Skeletal muscle satellite cell (primary cell): Measurements from ENCODE around the gene SLC22A7. TPM values are rescaled to one million over a fixed set of nuclear protein-coding genes. Genes with fewer than 3 reads are reported as not detected.
"Not testable (repeated sequence)": the region's sequence is repeated elsewhere in the genome, so short reads cannot be mapped to it uniquely, and the experiment has no call there.

Experiments
- H3K27me3 ChIP-seq: 2 replicates; pipeline ENCODE4 v1.7.0; 2013; ENCODE audit warnings: low read length; ENCODE audit not compliant: control insufficient read depth, insufficient read depth
- H3K36me3 ChIP-seq: 2 replicates; pipeline ENCODE4 v1.7.0; 2013; ENCODE audit warnings: mild to moderate bottlenecking, control low read depth, low read length; ENCODE audit not compliant: insufficient read depth
- H3K4me1 ChIP-seq: 2 replicates; pipeline ENCODE4 v1.7.0; 2013; ENCODE audit warnings: low read length; ENCODE audit not compliant: control insufficient read depth, insufficient read depth
- H3K4me2 ChIP-seq: 2 replicates; pipeline ENCODE4 v1.7.0; 2013; ENCODE audit warnings: mild to moderate bottlenecking, low read length
- H3K4me3 ChIP-seq: 2 replicates; pipeline ENCODE4 v1.7.0; 2013; ENCODE audit warnings: low read length
- H3K9ac ChIP-seq: 2 replicates; pipeline ENCODE4 v1.7.0; 2013; ENCODE audit warnings: mild to moderate bottlenecking, low read depth, low read length, moderate library complexity
- H3K9me3 ChIP-seq: replicated peaks from 2 replicates; pipeline ENCODE4 v1.7.0; 2013; ENCODE audit warnings: mild to moderate bottlenecking, control low read depth, low read length
- small RNA-seq: library from RNA; depleted of rRNA; stranded (forward); fragments of <200 nt; gene quantifications from one replicate; pipeline ENCODE3, GENCODE V24; 2012

Gene SLC22A7

DNA sequence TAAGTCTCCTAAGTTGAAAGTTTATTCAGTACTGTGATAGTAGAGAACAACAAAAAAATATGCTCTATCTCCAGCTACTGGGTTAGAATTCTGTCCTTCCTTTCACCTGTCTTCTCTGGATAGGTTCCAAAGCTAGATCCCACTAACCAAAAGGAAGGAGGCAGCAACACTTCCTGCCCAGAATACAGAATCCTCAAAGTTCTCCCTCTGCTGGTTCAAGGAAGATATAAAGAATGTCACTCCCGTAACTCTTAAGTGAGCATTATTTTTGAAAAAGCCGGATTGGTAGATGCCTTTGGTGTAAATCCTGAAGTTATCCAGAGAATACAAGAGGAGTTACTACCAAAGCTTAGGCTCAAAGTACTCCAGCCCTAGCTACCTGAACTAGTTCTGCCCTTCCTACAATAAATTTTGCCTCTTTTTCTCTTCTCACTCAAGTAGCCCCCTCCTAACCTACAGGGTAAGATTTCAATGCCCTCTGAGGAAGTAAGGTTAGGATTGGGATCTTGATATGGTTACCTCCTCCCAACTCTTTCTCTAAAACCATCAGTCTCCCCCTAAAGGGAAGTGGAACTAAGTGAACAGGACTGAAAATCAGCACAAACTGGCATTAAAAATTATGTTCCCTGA is 36.5 kb downstream of the SLC22A7 start:
- Histone ChIP-seq H3K36me3 (peaks cover 26% of the 10 kb centered on the region), H3K9ac (no peak overlapping the region), H3K4me1 (no peaks in the 10 kb centered on the region), H3K27me3 (no peaks in the 10 kb centered on the region), H3K4me2 (no peak overlapping the region), H3K4me3 (no peak overlapping the region), H3K9me3 (no peaks in the 10 kb centered on the region)

DNA sequence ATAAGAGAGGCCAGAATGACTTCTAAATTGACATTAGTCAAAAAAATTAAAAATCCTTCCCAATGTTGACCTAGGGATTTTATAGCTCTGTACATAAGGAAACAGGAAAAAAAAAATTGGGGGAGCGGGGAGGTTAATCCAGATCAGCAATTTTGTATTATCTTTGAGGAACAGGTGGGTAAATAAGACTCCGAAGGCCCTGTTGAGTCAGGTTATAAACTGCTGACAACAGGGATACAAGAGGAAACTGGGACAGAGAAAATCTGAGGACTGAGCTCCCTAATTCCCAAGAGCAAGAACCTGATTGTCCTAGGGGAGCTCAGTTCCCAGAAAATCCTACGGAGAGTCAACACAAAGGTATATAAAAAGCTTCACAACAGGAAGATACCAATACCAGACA is 37.4 kb downstream of the SLC22A7 start:
- H3K36me3 ChIP-seq: peaks cover 34% of the 10 kb centered on the region
- no peak overlapping the region for H3K4me2 ChIP-seq
- no peak overlapping the region for H3K4me3 ChIP-seq
- no peaks in the 10 kb centered on the region for H3K9me3 ChIP-seq
- H3K27me3 ChIP-seq: no peaks in the 10 kb centered on the region
- H3K4me1 ChIP-seq: no peaks in the 10 kb centered on the region
- H3K9ac ChIP-seq: no peak overlapping the region

DNA sequence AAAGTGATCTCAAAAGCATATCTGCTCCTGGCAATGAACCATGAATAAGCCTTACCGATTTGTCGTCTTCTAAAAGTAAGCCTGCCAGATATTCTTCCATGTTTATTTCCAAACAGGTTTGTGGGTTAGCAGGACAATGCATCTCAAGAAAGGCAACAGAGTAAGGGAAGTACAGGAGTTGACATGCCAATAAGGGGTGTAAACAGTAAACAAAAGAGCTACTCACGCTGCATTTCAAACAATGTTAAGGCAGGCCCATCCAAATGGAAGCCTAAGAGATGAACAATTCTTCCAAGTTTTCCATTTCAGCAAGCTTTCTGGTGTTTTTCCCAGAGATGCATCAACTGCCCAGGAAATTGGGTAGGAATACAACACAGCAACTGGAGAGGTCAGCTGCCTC is 38.3 kb downstream of the SLC22A7 start:
- Histone ChIP-seq H3K9ac (no peak overlapping the region), H3K36me3 (peaks cover 43% of the 10 kb centered on the region), H3K27me3 (no peaks in the 10 kb centered on the region), H3K4me2 (no peak overlapping the region), H3K4me3 (no peak overlapping the region), H3K9me3 (no peaks in the 10 kb centered on the region), H3K4me1 (no peaks in the 10 kb centered on the region)

DNA sequence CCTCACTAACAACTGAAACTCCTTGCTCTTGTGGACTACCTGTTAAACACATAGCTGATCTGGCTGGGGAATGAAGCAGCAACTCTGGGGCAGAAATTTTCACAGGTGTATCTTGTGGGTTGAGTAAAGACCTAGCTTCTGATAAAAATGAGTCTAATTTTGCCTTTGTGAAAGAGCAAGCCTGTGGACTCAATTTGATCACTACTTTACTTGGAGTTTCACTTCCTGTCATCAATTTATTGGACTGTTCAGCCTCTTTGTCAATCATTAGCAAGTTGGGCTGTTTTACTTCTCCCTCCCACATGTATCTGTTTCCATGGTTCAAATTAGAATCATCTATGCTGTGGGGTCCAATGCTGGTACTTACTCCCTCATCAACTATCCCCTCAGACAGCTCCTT is 40.2 kb downstream of the SLC22A7 start:
- Histone ChIP-seq H3K36me3 (peaks cover 58% of the 10 kb centered on the region), H3K4me3 (no peak overlapping the region)

DNA sequence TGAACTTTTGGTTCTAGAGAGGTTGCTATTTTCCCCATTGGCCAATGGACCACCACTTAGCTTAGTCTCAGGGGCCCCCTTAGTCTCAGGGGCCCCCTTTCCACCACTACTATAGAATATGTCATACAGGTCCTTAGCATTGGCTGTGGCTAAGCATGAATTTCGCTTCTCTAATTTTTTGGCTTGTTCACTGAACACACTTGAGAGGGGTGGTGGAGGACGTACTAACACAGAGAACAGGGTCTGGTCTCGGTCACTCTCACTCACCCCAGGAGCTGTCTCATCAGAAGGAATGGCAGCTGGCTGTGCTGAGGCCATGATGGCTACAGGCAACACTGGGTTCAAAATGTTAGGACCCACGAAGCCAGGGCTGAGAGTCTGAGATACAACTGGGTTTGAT is 41.1 kb downstream of the SLC22A7 start:
- Histone ChIP-seq H3K27me3 (no peaks in the 10 kb centered on the region), H3K4me2 (no peak overlapping the region), H3K9me3 (no peaks in the 10 kb centered on the region), H3K36me3 (peaks cover 62% of the 10 kb centered on the region), H3K9ac (no peak overlapping the region), H3K4me1 (no peaks in the 10 kb centered on the region), H3K4me3 (no peak overlapping the region)

More for the DNA sequence above, 40.2 kb downstream of the SLC22A7 start:
- Histone ChIP-seq H3K9ac (no peak overlapping the region), H3K4me1 (no peaks in the 10 kb centered on the region), H3K27me3 (no peaks in the 10 kb centered on the region), H3K4me2 (no peak overlapping the region), H3K9me3 (no peaks in the 10 kb centered on the region)

DNA sequence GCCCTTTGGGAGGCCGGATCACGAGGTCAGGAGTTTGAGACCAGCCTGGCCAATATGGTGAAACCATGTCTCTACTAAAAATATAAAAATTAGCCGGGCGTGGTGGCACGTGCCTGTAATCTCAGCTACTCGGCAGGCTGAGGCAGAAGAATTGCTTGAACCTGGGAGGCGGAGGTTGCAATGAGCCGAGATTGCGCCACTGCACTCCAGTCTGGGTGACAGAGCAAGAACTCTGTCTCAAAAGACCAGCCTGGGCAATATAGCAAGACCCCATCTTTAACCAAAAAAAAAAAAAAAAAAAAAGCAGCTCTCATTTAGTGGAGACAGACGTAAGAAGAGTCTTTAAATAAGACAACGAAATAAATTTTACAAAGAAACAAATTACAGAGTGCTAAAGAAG is 48.2 kb downstream of the SLC22A7 start:
- not testable (repeated sequence) for H3K4me1 ChIP-seq, H3K9ac ChIP-seq, H3K9me3 ChIP-seq, H3K4me3 ChIP-seq, H3K27me3 ChIP-seq, H3K4me2 ChIP-seq
- peaks cover 51% of the 10 kb centered on the region for H3K36me3 ChIP-seq

DNA sequence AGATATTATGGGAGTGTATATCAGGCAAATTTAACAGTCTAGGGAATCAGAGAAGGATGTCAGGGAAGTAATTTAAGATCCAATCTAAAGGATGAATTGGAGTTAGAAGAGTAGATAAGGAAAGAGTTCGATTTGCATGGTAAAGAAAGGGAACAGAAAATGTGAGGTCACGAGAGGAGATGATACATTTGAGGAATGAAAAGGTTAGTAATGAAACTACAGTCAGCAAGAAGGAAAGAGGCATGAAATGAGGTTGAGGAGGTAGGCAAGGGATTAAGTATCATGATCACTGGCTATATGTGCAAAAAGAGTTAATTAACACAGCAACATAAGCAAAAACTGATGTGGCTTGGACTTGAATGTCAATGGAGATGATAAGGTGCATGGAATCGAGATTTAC is 49.0 kb downstream of the SLC22A7 start:
- Histone ChIP-seq H3K36me3 (peaks cover 46% of the 10 kb centered on the region), H3K4me2 (no peak overlapping the region), H3K9ac (no peak overlapping the region), H3K4me3 (no peak overlapping the region), H3K4me1 (no peaks in the 10 kb centered on the region), H3K27me3 (no peaks in the 10 kb centered on the region), H3K9me3 (no peaks in the 10 kb centered on the region)

DNA sequence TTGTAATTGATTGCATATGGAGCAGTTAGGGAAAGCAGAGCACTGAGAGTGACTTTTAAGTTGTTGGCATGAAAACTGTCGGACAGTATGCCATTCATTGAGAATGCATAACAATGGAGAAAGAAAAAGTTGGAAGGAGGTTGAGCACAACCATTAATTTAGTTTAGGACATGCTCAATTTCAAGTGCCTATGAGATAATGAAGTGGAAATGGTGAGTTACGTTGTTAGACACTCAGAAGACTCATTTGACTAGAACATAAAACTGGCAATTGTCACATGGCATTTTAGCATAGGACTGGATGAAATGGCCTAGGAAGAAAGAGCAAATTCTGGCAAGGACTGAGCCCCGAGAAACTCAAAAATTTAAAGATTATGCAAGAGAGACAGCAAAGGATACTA is 49.4 kb downstream of the SLC22A7 start:
- Histone ChIP-seq H3K36me3 (peaks cover 46% of the 10 kb centered on the region), H3K9ac (no peak overlapping the region), H3K4me1 (no peaks in the 10 kb centered on the region), H3K27me3 (no peaks in the 10 kb centered on the region), H3K4me2 (no peak overlapping the region), H3K9me3 (no peaks in the 10 kb centered on the region), H3K4me3 (no peak overlapping the region)

DNA sequence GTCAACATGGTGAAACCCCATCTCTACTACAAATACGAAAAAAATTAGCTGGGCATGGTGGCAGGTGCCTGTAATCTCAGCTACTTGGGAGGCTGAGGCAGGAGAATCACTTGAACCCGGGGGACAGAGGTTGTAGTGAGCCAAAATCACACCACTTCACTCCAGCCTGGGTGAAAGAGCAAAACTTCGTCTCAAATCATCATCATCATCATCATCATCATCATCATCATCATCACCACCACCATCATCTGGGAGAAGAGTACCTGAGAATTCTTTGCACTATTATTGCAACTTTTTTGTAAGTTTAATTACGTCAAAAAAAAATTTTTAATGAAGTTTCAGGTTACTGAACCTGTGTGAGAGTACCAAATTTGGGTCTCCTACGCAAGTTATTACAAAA is 53.9 kb downstream of the SLC22A7 start:
- H3K36me3 ChIP-seq: peaks cover 54% of the 10 kb centered on the region
- H3K9ac ChIP-seq, H3K4me2 ChIP-seq: not testable (repeated sequence)

More for the DNA sequence above, 53.9 kb downstream of the SLC22A7 start:
- not testable (repeated sequence) for H3K27me3 ChIP-seq, H3K4me3 ChIP-seq, H3K9me3 ChIP-seq, H3K4me1 ChIP-seq

Small RNAs within 50 kb of the gene (small RNA-seq; reads per million reads assigned to genes)
- gene RPL12P47: not detected
